GM06990 (cell line): ENCODE measurements around the gene BUD31.

ENCODE experiments used
- DNase-seq: peaks from one replicate; pipeline ENCODE4 v3.0.0-alpha.2; 2011; ENCODE audit not compliant: insufficient read length; ENCODE audit errors: extremely low read depth
- H3K27me3 ChIP-seq: replicated peaks from 2 replicates; pipeline ENCODE4 v1.6.0; 2011; ENCODE audit warnings: low read length; ENCODE audit not compliant: control insufficient read depth, insufficient read depth
- H3K36me3 ChIP-seq: 2 replicates; pipeline ENCODE4 v1.5.1; 2011; ENCODE audit warnings: low read length; ENCODE audit not compliant: control insufficient read depth, insufficient read depth
- H3K4me3 ChIP-seq: replicated peaks from 2 replicates; pipeline ENCODE4 v1.5.1; 2011; ENCODE audit warnings: low read depth, mild to moderate bottlenecking, control low read depth, low read length
- TF ChIP-seq, protein P1 (sequence below): IDR thresholded peaks from 2 replicates; pipeline ENCODE4 v1.5.1; 2011; ENCODE audit warnings: low read length, control low read depth, mild to moderate bottlenecking, inconsistent platforms; ENCODE audit not compliant: insufficient read depth, poor library complexity, severe bottlenecking

The BUD31 gene

DNA sequence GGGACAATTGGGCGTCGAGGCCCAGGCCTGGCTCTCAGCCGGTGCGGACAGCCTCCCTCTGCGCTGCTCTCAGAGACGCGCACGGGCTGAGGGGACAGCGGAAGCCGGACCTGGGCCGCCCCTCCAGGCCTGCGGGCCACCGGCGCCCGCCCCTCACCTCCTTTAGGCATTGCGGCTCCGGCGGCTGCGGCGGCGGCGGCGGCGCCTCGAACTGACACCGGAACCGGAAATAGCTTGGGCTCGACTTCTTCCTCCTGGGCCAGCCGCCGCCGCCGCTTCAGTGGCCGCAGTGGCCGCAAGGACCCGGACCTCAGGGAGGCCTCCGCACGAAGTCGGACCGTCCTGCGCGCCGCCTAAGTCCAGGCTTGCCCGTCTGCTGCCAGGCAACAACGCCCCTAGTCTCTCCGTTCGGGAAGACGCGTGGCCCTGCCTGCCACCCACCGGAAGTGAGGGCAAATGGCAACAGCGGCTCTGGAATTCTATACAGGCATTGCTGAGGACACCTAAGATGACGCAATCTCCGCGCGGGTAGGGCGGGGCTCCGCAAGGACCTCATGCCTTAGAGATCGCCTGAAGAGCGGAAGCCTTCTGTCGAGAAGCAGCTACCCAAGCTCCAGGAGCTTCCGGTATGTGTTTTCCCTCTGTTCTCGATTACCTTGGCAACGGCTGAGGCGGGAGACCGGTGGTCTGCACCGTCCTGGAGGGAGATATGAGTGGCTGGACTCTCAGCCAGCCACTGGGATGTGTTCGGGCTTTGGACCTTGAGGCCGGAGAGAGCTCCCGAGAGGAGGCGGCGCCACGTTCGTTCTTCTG is at the start of gene BUD31, which contains the start of gene PDAP1:
BUD31 (plus strand) TSS at position 591 of the 813 bp plus-strand sequence. CDS start 2,124 bp downstream, outside the sequence.
PDAP1 (minus strand) TSS at position 219 of the 813 bp plus-strand sequence; CDS start at position 170, 49 bp downstream.
- peak; percentile 96 for DNase-seq
- Histone ChIP-seq H3K36me3 (peaks cover 20% of the 10 kb centered on the region), H3K4me3 (peak within 1 kb of the TSS; percentile 87), H3K27me3 (no peaks in the 10 kb centered on the region)
- TF ChIP-seq, protein P1, sequence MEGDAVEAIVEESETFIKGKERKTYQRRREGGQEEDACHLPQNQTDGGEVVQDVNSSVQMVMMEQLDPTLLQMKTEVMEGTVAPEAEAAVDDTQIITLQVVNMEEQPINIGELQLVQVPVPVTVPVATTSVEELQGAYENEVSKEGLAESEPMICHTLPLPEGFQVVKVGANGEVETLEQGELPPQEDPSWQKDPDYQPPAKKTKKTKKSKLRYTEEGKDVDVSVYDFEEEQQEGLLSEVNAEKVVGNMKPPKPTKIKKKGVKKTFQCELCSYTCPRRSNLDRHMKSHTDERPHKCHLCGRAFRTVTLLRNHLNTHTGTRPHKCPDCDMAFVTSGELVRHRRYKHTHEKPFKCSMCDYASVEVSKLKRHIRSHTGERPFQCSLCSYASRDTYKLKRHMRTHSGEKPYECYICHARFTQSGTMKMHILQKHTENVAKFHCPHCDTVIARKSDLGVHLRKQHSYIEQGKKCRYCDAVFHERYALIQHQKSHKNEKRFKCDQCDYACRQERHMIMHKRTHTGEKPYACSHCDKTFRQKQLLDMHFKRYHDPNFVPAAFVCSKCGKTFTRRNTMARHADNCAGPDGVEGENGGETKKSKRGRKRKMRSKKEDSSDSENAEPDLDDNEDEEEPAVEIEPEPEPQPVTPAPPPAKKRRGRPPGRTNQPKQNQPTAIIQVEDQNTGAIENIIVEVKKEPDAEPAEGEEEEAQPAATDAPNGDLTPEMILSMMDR: no peak

DNA sequence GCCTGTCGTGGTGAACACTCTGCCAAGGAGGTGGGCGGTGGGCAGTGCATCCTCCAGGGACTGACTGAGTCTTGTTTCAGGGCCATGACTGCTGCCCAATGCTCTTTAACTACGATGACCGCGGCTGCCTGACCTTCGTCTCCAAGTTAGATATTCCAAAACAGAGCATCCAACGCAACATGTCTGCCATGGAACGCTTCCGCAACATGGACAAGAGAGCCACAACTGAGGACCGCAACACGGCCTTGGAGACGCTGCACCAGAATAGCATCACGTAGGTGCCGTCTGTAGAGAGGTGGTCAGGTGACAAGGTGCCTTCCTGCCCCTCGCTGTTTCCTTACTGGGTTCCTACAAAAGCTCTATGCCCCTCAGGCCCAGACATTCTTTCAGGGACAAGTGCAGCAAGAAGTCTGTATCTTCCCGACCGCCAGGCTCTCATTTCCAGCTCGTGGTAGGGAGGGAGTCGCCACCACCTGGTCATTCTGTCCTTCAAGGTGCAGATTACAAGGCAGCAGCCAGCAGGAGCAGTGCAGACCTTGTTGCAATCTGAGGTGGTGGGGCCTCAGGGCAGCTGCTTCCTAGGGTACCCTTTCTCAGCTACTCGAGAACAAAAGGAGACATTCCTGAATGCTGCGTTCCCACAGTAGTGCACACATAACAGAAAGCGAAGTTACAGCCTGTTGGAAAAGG is 49.2 kb upstream of the BUD31 start:
- TF ChIP-seq, protein P1: no peak

DNA sequence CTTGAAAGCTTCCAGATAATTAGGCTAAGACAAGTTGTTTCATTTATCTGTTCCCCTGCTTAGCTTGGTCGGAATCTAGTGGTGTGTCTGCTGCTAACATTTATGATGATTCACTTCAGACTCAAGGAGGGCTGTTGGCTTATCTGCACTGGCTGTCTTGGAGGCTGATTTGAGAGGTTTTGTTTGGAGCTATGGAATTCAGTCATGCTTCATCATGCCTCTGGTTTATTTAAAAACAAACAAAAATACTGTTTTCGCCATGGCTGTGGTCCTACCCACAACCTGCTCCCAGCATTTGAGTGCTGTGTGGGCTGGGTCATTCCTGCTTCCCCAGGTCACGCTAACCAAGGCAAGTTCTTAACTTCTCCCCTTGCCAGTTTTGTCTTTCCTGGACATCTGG is 46.0 kb upstream of the BUD31 start:
- no peaks in the 10 kb centered on the region for H3K27me3 ChIP-seq
- peaks cover 30% of the 10 kb centered on the region for H3K36me3 ChIP-seq
- H3K4me3 ChIP-seq: no peak overlapping the region
- DNase-seq: no peak
- TF ChIP-seq, protein P1: no peak

More for the DNA sequence above, 49.2 kb upstream of the BUD31 start:
- DNase-seq: no peak
- H3K4me3 ChIP-seq: no peak overlapping the region
- no peaks in the 10 kb centered on the region for H3K27me3 ChIP-seq
- H3K36me3 ChIP-seq: peaks cover 22% of the 10 kb centered on the region

DNA sequence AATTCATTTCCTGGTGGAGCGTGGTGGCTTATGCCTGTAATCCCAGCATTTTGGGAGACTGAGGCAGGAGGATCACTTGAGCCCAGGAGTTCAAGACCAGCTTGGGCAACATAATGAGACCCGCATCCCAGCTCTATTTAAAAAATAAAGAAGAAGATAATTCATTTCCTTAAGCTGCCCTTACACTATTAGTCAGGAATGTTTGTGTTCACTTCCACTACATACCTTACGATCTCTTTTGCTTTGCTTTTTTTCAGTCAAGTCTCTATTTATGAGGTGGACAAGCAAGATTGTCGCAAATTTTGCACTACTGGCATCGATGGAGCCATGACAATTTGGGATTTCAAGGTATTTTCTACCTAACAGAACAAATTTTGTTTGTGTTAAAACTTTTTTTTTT is 45.5 kb upstream of the BUD31 start:
- TF ChIP-seq, protein P1: no peak
- no peak for DNase-seq
- Histone ChIP-seq H3K4me3 (no peak overlapping the region), H3K27me3 (no peaks in the 10 kb centered on the region), H3K36me3 (peaks cover 25% of the 10 kb centered on the region)

DNA sequence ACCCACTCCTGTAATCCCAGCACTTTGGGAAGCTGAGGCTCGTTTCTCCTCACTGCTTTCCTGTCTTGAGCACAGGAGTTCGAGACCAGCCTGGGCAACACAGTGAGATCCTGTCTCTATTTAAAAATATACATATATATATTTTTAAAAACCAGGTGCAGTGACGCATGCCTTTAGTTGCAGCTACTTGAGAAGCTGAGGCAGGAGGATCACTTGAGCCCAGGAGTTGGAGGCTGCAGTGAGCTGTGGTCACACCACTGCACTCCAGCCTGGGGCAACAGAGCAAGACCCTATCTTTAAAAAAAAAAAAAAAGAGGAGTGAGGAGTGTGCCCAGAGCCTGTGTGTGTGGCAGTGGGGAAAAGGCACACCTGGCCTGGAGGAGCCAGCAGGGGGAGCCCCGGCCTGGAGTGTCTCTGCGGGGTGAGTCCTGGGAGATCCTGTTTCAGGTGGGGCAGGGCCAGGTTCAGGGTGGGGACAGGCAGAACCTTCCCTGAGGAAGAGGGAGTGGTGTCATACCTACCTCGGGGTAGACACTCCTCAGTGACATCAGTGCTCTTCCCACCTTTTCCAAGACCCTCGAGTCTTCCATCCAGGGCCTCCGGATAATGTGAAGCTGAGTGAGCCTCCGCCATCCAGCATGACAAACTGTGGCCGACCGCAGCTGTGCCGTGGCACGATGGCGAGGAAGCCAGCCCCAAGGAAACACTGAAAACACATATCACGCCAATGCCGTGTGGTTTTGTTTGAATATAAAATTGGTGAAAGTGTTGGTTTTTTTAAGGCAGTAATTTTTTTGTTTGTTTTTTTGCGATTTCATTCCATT is 43.2 kb upstream of the BUD31 start:
- H3K4me3 ChIP-seq: no peak overlapping the region
- DNase-seq: no peak
- H3K36me3 ChIP-seq: peaks cover 23% of the 10 kb centered on the region
- TF ChIP-seq, protein P1: peak; percentile 70
- H3K27me3 ChIP-seq: no peaks in the 10 kb centered on the region
